ENCODE results near the gene GORASP1.
A peak's percentile ranks its signal among the peaks of the same experiment; 100 is the strongest.

Gene GORASP1

GRCh38 chr3:39113291-39113690, 5.9 kb upstream of the GORASP1 start:
- Histone ChIP-seq H3K4me3 (ENCODE audit: low read length) (no peak overlapping the region), H3K27me3 (ENCODE audit: control insufficient read depth, insufficient read depth, low read length) (no peaks in the 10 kb centered on the region), H3K9ac (ENCODE audit: low read length) (no peak overlapping the region), H3K36me3 (ENCODE audit: control insufficient read depth, insufficient read depth, low read length) (no peaks in the 10 kb centered on the region), H3K4me1 (ENCODE audit: control insufficient read depth, insufficient read depth, low read length) (peaks cover 6% of the 10 kb centered on the region), H3K9me3 (ENCODE audit: control insufficient read depth, low read length) (no peaks in the 10 kb centered on the region)

GRCh38 chr3:39112535-39112934, 5.1 kb upstream of the GORASP1 start:
- Histone ChIP-seq H3K9me3 (ENCODE audit: control insufficient read depth, low read length) (no peaks in the 10 kb centered on the region), H3K36me3 (ENCODE audit: control insufficient read depth, insufficient read depth, low read length) (no peaks in the 10 kb centered on the region), H3K4me1 (ENCODE audit: control insufficient read depth, insufficient read depth, low read length) (peaks cover 11% of the 10 kb centered on the region), H3K9ac (ENCODE audit: low read length) (no peak overlapping the region), H3K4me3 (ENCODE audit: low read length) (no peak overlapping the region), H3K27me3 (ENCODE audit: control insufficient read depth, insufficient read depth, low read length) (no peaks in the 10 kb centered on the region)

GRCh38 chr3:39112113-39112512, 4.7 kb upstream of the GORASP1 start:
- H3K9me3 ChIP-seq (ENCODE audit: control insufficient read depth, low read length) = no peaks in the 10 kb centered on the region
- no peaks in the 10 kb centered on the region for H3K27me3 ChIP-seq (ENCODE audit: control insufficient read depth, insufficient read depth, low read length)
- H3K4me3 ChIP-seq (ENCODE audit: low read length) = no peak overlapping the region
- no peak overlapping the region for H3K9ac ChIP-seq (ENCODE audit: low read length)
- no peaks in the 10 kb centered on the region for H3K36me3 ChIP-seq (ENCODE audit: control insufficient read depth, insufficient read depth, low read length)
- H3K4me1 ChIP-seq (ENCODE audit: control insufficient read depth, insufficient read depth, low read length) = peaks cover 11% of the 10 kb centered on the region

GRCh38 chr3:39110041-39110639, 2.7 kb upstream of the GORASP1 start:
- Histone ChIP-seq H3K9ac (ENCODE audit: low read length) (no peak overlapping the region), H3K36me3 (ENCODE audit: control insufficient read depth, insufficient read depth, low read length) (no peaks in the 10 kb centered on the region), H3K4me3 (ENCODE audit: low read length) (no peak overlapping the region), H3K4me1 (ENCODE audit: control insufficient read depth, insufficient read depth, low read length) (peaks cover 28% of the 10 kb centered on the region), H3K27me3 (ENCODE audit: control insufficient read depth, insufficient read depth, low read length) (no peaks in the 10 kb centered on the region), H3K9me3 (ENCODE audit: control insufficient read depth, low read length) (no peaks in the 10 kb centered on the region)

GRCh38 chr3:39109086-39109485, 1.7 kb upstream of the GORASP1 start:
- Histone ChIP-seq H3K4me1 (ENCODE audit: control insufficient read depth, insufficient read depth, low read length) (peaks cover 39% of the 10 kb centered on the region), H3K27me3 (ENCODE audit: control insufficient read depth, insufficient read depth, low read length) (no peaks in the 10 kb centered on the region), H3K36me3 (ENCODE audit: control insufficient read depth, insufficient read depth, low read length) (no peaks in the 10 kb centered on the region), H3K4me3 (ENCODE audit: low read length) (no peak overlapping the region), H3K9me3 (ENCODE audit: control insufficient read depth, low read length) (no peaks in the 10 kb centered on the region), H3K9ac (ENCODE audit: low read length) (no peak overlapping the region)

- Histone ChIP-seq H3K4me3 (ENCODE audit: low read length) (peak overlapping the region; percentile 40), H3K9ac (ENCODE audit: low read length) (peak overlapping the region; percentile 96), H3K9me3 (ENCODE audit: control insufficient read depth, low read length) (no peaks in the 10 kb centered on the region), H3K27me3 (ENCODE audit: control insufficient read depth, insufficient read depth, low read length) (no peaks in the 10 kb centered on the region), H3K36me3 (ENCODE audit: control insufficient read depth, insufficient read depth, low read length) (no peaks in the 10 kb centered on the region), H3K4me1 (ENCODE audit: control insufficient read depth, insufficient read depth, low read length) (peaks cover 44% of the 10 kb centered on the region)
These were observed 828 bp upstream of the GORASP1 start for GRCh38 chr3:39108200-39108710.

GRCh38 chr3:39106851-39107387, 508 bp downstream of the GORASP1 start:
- Histone ChIP-seq H3K4me1 (ENCODE audit: control insufficient read depth, insufficient read depth, low read length) (peaks cover 44% of the 10 kb centered on the region), H3K27me3 (ENCODE audit: control insufficient read depth, insufficient read depth, low read length) (no peaks in the 10 kb centered on the region), H3K36me3 (ENCODE audit: control insufficient read depth, insufficient read depth, low read length) (no peaks in the 10 kb centered on the region), H3K9ac (ENCODE audit: low read length) (peak overlapping the region; percentile 96), H3K9me3 (ENCODE audit: control insufficient read depth, low read length) (no peaks in the 10 kb centered on the region), H3K4me3 (ENCODE audit: low read length) (peak overlapping the region; percentile 40)

GRCh38 chr3:39106281-39106811, 1.1 kb downstream of the GORASP1 start:
- Histone ChIP-seq H3K4me3 (ENCODE audit: low read length) (peak overlapping the region; percentile 40), H3K36me3 (ENCODE audit: control insufficient read depth, insufficient read depth, low read length) (no peaks in the 10 kb centered on the region), H3K27me3 (ENCODE audit: control insufficient read depth, insufficient read depth, low read length) (no peaks in the 10 kb centered on the region), H3K9ac (ENCODE audit: low read length) (peak overlapping the region; percentile 96), H3K4me1 (ENCODE audit: control insufficient read depth, insufficient read depth, low read length) (peaks cover 44% of the 10 kb centered on the region), H3K9me3 (ENCODE audit: control insufficient read depth, low read length) (no peaks in the 10 kb centered on the region)

GRCh38 chr3:39105687-39106063, 1.8 kb downstream of the GORASP1 start:
- H3K4me3 ChIP-seq (ENCODE audit: low read length) = no peak overlapping the region

GRCh38 chr3:39104961-39105686, 2.3 kb downstream of the GORASP1 start:
- H3K27me3 ChIP-seq (ENCODE audit: control insufficient read depth, insufficient read depth, low read length) = no peaks in the 10 kb centered on the region
- no peak overlapping the region for H3K4me3 ChIP-seq (ENCODE audit: low read length)
- peaks cover 44% of the 10 kb centered on the region for H3K4me1 ChIP-seq (ENCODE audit: control insufficient read depth, insufficient read depth, low read length)
- no peaks in the 10 kb centered on the region for H3K9me3 ChIP-seq (ENCODE audit: control insufficient read depth, low read length)
- H3K36me3 ChIP-seq (ENCODE audit: control insufficient read depth, insufficient read depth, low read length) = peaks cover 8% of the 10 kb centered on the region
- no peak overlapping the region for H3K9ac ChIP-seq (ENCODE audit: low read length)

More at GRCh38 chr3:39105687-39106063, 1.8 kb downstream of the GORASP1 start:
- H3K4me1 ChIP-seq (ENCODE audit: control insufficient read depth, insufficient read depth, low read length) = peaks cover 44% of the 10 kb centered on the region
- H3K27me3 ChIP-seq (ENCODE audit: control insufficient read depth, insufficient read depth, low read length) = no peaks in the 10 kb centered on the region
- no peaks in the 10 kb centered on the region for H3K9me3 ChIP-seq (ENCODE audit: control insufficient read depth, low read length)
- peak overlapping the region; percentile 96 for H3K9ac ChIP-seq (ENCODE audit: low read length)
- H3K36me3 ChIP-seq (ENCODE audit: control insufficient read depth, insufficient read depth, low read length) = peaks cover 4% of the 10 kb centered on the region

GRCh38 chr3:39103791-39104552, 3.5 kb downstream of the GORASP1 start:
- no peak overlapping the region for H3K4me3 ChIP-seq (ENCODE audit: low read length)
- no peaks in the 10 kb centered on the region for H3K9me3 ChIP-seq (ENCODE audit: control insufficient read depth, low read length)
- peak overlapping the region; percentile 32 for H3K9ac ChIP-seq (ENCODE audit: low read length)
- H3K36me3 ChIP-seq (ENCODE audit: control insufficient read depth, insufficient read depth, low read length) = peaks cover 20% of the 10 kb centered on the region
- peaks cover 44% of the 10 kb centered on the region for H3K4me1 ChIP-seq (ENCODE audit: control insufficient read depth, insufficient read depth, low read length)
- H3K27me3 ChIP-seq (ENCODE audit: control insufficient read depth, insufficient read depth, low read length) = no peaks in the 10 kb centered on the region

All from mucosa of stomach (tissue), 1 donor.